DMS153 treated with DMSO at 0.1 percent for 48 hours (cell line): ENCODE data around the gene ATG16L2.
"Not testable (repeated sequence)": the region's sequence is repeated elsewhere in the genome, so short reads cannot be mapped to it uniquely, and the experiment has no call there.

Source experiments
- DNase-seq: peaks from one replicate; lab custom pipeline; 2025; ENCODE audit not compliant: unreplicated experiment; lab: John Stamatoyannopoulos, UW

ATG16L2 gene

DNA sequence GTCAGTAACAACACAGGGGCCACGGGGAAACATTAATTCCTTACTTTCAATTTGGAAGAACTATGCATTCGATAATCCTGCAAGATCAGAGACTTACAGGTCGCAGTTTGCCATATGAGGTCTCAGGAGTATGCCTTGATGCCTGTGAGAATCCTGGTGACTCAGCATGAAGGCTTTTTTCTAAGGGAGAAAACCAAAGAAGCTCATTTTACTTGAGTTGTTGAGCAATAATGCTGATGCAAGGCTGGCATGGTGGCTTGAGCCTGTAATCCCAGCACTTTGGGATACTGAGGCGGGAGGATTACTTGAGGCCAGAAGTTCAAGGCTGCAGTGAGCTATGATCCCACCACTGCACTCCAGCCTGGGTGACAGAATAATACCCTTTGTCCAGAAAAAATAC is 26.6 kb downstream of the ATG16L2 start:
- DNase-seq: no peak

DNA sequence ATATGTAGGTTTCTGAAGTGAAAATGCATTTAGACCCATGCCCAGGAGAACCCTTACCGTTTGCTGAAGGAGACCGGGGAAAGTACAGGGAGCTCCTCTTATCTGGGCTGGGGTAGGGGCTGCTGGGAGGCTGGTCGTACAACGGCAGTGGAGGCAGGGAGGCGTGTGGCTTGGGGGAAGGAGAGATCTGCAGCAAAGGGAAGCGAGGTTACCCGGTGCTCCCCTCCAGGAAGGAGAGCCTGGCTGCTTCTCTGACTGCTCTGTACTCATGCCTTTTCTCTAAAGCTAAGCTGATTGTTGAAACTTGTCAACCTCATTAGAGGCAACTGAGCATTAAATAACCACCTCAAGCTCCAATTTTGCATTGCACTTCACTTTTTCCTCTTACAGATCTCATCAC is 27.2 kb downstream of the ATG16L2 start:
- no peak for DNase-seq

- DNase-seq: no peak
Measured at GRCh38 chr11:72842126-72842525, 27.9 kb downstream of the ATG16L2 start.

DNA sequence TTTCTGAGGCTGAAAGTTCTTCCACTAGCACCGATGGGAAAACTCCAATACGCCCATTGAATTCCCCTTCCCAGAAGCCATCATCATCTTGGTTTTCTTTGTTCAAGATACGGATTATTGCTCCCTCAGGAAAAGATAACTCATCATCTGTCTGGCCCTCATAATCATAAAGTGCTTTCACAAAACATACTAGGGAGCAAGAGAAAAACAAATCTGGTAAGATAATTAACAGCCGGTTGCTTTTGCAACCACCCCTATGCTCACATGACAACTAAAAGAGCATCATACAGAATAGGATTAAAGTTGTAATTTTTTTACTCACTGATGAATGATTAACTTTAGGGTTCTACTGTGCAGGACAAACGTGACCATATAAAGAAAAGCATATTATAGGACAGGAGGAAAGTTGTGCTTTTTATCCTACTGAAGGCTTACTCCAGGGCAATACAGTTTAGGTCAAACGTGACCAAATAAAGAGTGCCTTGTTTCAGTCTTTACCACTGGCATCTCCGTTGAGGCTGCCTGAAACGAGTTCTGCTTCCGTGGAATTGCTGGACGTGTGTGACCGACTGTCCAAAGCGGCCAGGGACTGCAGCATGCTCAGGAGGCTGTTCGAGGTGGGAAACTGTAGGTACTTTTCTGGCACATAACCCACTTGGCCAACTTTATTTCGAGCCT is 28.6 kb downstream of the ATG16L2 start:
- no peak for DNase-seq

DNA sequence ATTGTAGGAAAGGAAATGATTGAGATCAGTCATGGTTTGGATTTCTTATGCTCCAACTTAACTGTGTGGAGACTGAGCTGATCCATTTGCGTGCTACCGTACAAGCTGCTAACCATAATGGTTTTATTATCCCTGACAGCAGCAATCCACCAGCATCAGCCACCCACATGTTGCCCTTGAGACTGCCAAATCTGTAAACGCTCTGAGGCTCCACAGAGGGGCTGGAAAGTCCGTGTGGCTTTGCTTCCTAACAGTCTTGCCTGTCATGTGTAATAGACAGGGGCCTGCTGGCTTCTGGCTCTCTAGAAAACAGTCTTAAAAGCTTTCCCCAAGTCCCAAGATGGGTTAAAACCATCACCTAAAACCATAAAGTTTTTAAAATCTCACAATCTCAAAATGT is 30.1 kb downstream of the ATG16L2 start:
- DNase-seq: no peak

- DNase-seq: no peak
Measured at GRCh38 chr11:72848846-72849466, 34.7 kb downstream of the ATG16L2 start.

DNA sequence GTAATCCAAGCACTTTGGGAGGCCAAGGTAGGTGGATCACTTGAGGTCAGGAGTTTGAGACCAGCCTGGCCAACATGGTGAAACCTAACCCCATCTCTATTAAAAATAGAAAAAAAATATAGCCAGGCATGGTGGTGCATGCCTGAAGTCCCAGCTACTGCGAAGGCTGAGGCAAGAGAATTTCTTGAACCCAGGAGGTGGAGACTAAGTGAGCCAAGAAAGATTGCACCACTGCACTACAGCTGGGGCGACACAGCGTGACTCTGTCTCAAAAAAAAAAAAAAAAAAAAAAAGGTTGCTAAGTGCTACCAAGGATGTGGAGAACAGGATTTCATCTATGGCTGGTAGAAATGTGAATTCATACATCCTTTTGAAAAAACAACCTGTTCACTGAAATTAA is 36.6 kb downstream of the ATG16L2 start:
- no peak for DNase-seq

DNA sequence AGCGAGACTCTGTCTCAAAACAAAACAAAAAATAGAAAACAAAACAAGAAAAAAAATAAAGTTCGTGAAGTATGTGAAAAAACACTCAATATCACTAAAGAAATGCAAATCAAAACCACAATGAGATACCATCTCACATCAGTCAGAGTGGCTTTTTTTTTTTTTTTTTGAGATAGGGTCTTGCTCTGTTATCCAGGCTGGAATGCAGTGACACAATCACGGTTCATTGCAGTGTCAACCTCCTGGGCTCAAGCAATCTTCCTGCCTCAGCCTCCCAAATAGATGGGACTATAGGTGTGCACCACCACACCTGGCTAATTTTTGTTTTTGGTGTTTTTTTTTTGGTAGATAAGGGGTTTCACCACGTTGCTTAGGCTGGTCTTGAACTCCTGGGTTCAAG is 37.5 kb downstream of the ATG16L2 start:
- no peak for DNase-seq

- no peak for DNase-seq
Measured at GRCh38 chr11:72856065-72856464, 41.9 kb downstream of the ATG16L2 start.

- DNase-seq: no peak
Measured at GRCh38 chr11:72856551-72857345, 42.5 kb downstream of the ATG16L2 start.

DNA sequence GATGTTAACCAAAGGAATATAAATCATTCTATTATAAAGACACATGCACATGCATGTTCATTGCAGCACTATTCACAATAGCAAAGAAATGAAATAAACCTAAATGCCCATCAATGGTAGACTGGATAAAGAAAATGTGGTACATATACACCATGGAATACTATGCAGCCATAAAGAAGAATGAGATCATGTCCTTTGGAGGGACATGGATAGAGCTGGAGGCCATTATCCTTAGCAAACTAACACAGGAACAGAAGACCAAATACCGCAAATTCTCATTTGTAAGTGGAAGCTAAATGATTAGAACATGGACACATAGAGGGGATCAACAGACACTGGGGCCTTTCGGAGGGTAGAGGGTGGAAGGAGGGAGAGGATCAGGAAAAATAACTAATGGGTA is 44.1 kb downstream of the ATG16L2 start:
- not testable (repeated sequence) for DNase-seq

GRCh38 chr11:72859126-72859525 is 44.9 kb downstream of the ATG16L2 start:
- no peak for DNase-seq

DNA sequence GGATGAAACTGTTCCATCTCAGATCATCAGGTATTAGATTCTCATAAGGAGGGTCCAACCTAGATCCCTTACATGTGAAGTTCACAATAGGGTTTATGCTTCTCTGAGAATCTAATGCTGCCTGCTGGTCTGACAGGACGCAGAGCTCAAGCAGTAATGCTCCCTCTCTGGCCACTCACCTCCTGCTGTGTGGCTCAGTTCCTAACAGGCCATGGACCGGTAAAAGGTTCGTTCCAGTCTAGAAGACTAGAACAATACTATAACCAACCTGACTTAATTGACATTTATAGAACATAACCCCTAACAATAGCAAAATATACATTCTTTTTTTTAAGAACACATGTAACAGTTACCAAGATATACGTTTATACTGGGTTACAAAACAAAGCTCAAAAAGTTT is 45.8 kb downstream of the ATG16L2 start:
- no peak for DNase-seq

GRCh38 chr11:72860592-72860991 is 46.4 kb downstream of the ATG16L2 start:
- no peak for DNase-seq

DNA sequence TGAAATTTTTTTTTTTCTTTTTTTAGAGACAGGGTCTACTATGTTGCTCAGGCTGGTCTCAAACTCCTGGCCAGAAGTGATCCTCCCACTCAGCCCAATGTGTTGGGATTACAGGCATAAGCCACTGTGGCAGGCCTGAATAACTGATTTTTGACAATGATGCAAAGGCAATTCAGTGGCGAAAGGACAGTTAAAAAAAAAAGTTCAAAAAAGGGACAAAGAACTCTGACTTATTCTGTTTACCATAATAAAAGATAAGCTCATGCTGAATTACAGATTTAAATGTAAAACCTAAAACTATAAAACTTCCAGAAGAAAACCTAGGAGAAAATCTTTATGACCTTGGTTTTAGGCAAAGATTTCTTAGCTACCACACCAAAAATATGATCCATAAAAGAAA is 48.9 kb downstream of the ATG16L2 start:
- no peak for DNase-seq

DNA sequence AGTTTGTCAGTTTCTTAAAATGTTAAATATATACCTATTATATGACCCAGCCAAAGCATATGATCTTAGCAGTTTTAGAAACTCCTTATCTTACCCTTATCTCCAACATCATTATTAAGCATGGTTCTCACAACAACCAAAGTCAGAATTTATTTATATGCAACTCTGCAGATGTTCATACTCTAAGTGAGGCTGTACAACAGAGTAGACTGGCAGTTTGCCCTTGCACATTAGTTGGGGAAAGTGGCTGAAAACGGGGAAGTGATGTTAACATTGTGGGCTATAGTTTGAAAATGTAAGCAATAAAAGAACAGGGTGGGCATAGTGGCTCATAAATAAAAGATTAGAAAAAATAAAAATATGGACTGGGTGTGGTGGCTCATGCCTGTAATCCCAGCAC is 49.7 kb downstream of the ATG16L2 start:
- no peak for DNase-seq

DNA sequence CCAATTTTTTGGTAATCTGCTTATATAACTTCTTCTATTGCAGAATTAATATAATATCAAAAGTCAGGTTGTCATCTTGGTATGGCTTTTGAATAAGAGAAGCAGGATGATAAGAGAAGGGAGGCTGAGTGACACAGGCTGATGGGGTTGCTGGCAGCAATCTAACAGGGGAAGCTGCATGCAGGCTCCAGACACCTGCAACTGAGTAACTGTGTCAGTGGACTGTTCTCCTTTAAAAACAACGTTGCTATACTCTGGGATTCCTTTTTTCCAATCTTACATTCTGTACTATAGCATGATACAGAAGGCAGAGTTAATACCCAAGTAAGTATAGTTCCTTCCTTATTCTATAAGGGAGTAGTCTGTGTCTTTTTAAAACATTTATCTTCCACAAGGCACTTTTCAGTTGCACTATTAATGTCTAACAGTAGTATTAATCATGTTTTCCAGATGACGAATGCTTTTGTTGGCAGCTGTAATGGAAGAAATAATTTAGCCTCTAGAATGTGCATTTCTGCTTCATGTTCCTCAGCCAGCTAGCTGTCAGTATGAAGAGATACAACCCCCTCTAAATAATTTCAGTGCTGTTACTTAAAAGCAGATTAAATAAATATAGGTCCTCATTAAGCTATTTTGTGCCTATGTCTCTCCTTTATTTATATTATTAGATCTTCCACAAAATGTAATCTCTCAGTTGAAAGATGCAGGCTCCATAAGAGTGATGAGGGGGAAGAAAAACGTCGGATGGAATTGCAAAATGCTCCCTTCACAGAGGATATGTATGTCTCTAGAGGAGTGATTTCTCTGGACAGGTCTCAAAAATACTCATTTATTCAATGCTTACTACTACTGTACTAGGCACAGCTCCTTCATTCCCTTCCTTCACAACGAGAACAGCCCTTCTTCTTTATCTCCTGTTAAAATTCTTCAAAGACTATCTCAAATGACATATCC is 50.8 kb downstream of the ATG16L2 start:
- no peak for DNase-seq

GRCh38 chr11:72867970-72868369 is 53.8 kb downstream of the ATG16L2 start:
- DNase-seq: no peak

DNA sequence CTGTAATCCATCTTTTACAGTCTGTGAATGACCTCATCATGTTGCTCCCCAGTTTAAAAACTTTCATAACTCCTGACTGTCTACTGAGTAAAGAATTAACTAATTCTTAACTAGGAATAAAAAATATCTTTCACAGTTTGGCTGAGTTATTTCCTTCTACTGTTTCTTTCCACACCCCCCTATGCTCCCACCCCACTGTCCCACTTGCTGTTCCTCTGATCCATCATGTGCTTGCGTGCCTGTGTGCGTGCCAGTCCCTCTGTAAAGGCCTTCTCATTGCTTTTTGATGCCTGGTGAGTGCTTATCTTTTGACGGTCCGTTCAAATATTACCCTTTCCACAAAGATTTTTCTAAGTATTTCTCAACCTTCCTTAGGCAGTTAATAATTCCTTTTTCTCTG is 55.6 kb downstream of the ATG16L2 start:
- DNase-seq: no peak

GRCh38 chr11:72871119-72871518 is 56.9 kb downstream of the ATG16L2 start:
- DNase-seq: no peak

DNA sequence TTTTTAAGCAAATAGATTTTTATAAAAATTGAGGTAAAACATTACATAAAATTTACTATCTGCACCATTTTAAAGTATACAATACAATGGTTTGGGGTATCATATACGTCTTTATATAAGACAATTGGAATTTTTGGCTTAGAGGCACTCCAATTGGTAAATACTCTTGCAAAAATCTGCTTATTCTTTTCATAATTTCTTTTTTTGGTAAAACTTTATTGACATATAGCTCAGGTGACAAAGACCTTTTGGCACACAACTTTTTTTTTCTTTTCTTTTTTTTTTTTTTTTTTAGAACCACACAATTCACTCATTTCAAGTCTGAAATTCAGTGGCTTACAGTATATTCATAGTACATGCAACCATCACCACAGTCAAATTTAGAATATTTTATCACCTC is 57.8 kb downstream of the ATG16L2 start:
- DNase-seq: no peak
